Superior temporal gyrus (tissue), 1 donor: Measurements from ENCODE around the gene WDR62.
"Not testable (repeated sequence)": the region's sequence is repeated elsewhere in the genome, so short reads cannot be mapped to it uniquely, and the experiment has no call there.

Source experiments
- DNase-seq: peaks from one replicate; pipeline ENCODE4 v3.0.0-alpha.2; 2016; ENCODE audit errors: extremely low spot score

WDR62 gene

DNA sequence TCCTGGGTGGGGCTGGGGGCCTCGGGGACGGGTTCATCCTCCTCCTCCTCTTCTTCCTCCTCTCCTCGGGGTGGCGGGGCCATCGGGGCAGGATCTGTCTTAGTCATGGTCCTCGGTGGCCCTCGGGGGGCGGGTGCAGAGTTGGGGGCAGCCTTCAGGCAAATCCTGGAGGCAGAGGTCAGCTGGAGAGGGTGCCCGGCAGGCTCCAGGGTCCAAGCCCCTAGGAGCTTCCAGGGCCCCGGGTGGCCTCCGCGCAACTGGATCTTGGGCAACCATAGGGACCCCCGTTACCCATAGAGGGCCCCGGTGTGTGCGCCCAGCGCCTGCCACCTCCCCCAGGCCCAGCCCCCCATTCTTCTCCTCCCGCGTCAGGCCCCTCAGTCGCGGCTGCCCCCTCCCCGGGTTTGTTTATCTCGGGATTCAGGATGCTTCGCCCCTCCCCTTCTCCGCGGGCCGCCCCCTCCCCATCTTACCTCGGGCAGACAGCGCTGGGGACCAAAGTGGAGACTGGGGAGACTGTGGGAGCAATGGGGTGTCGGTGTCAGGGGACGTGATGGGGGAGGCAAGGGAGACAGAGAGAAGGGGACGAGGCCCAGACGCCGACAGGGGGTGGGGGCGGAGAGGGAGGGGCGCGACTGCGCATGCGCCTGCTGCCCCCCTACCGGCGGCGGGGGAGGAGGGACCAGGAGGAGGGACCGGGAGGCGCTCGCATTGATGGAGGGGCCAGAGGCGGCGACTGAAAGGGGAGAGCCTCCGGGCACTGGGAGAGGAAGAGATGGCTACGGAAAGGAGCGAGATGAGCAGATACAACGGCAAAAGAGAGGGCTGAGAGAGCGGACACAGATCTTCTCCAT lies 22.2 kb upstream of the WDR62 start, which contains the start of gene CLIP3:
Gene CLIP3 (minus strand): TSS at position 623 of the 854 bp plus-strand sequence. CDS start 516 bp downstream, at position 107.
- peak; percentile 84 for DNase-seq

DNA sequence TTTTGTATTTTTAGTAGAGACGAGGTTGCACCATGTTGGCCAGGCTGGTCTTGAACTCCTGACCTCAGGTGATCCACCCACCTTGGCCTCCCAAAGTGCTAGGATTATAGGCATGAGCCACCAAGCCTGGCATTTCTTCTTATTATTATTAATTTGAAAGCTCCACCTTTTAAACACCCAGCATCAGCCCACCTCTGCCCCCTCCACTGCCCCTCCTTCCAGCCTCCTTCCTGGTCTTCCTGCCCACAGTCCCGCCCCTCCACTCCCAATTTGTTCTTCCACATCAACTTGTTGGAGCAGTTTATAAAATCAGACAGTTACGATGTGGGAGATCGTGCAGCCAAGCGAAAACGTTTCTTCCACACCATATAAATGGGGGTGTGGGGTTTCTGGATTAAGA lies 14.2 kb upstream of the WDR62 start:
- no peak for DNase-seq

DNA sequence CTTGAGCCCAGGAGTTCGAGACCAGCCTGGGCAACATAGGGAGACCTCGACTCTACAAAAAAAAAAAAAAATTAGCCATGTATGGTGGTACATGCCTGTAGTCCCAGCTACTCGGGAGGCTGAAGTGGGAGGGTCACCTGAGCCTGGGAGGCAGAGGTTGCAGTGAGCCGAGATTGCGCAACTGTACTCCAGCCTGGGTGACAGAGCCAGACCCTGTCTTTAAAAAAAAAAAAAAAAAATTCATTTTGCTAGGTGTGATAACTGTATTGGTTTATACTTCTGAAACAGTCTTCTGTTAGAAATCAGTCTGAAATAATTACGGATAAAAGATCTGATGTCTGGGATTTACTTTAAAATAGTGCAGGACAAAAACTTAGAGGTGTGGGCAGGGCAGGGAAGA lies 13.6 kb upstream of the WDR62 start:
- not testable (repeated sequence) for DNase-seq

DNA sequence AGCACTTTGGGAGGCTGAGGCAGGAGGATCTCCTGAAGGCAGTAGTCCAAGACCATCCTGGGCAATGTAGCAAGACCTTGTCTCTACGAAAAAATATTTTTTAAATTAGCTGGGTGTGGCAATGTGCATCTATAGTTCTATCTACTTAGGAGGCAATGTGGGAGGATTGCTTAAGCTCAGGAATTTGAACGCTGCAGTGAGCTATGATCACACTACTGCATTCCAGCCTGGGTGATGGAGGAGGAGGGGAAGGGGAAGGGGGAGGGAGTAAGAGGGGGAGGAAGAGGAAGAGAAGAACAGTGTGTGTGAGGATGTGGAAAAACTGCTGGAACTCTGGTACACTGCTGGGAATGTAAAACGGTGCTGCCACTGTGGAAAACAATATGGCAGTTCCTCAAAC lies 12.9 kb upstream of the WDR62 start:
- DNase-seq: no peak

DNA sequence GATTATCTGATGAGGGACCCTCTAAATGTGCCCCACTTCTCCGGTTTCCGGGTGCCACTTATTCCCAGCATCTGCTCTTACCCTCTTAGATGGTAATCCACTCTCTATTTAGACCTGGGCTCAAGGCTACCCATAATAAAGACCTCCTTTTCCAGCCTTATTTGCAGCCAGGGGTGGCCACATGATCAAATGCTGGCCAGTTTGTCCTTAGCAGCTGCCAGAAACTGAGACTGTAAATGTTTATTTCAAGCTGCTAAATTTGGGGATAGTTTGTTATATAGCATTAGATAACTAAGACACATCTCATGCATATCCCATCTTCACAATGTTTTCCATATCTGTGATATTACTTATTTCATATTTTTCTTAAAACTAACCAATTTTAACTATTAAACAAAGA lies 10.7 kb upstream of the WDR62 start:
- DNase-seq: peak; percentile 51

DNA sequence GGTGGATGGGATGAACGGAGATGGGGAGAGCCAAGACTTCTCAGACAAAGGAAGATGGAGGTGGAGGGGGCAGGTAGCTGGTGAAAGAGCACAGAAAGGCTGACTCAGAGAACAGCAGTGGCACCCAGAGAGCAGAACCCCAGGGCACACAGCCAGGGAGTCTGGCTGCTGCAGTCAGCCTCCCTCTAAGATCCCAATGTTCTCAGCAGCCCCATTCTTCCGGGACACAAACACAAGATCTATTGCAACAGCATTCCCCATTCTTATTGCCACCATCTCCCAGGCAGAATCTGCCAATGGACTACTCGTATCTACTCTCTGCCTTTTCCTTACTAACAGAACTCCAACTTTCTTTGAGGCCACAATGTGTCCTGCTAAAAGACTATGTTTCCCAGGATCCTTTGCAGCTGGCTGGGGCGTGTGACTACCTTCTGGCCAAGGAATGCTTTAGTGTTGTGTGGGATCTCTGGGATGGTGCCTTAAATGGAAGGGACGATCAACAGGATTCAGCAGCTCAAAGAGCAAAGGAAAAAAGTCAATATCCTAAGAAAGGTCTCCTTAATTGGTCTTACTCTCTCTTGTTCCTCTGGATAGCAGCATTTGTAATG lies 8.2 kb upstream of the WDR62 start:
- no peak for DNase-seq

DNA sequence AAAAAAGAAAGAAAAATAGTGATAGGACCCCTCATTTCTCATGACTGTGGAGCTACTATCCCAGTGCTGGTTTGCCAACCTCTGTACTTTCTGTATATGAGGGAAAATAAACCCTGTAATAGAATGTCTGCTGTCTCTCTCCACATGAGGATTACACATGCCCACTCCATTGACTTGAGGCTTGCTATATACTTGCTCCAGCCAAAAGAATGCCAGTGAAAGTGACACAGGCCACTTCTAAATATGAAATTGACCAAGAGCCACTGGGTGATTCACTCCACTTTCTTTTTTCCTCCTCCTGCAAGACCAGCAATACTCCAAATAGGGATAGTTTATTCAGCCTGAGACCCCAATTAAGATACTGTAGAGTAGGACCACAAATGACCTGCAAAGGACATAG lies 6.9 kb upstream of the WDR62 start:
- DNase-seq: no peak

DNA sequence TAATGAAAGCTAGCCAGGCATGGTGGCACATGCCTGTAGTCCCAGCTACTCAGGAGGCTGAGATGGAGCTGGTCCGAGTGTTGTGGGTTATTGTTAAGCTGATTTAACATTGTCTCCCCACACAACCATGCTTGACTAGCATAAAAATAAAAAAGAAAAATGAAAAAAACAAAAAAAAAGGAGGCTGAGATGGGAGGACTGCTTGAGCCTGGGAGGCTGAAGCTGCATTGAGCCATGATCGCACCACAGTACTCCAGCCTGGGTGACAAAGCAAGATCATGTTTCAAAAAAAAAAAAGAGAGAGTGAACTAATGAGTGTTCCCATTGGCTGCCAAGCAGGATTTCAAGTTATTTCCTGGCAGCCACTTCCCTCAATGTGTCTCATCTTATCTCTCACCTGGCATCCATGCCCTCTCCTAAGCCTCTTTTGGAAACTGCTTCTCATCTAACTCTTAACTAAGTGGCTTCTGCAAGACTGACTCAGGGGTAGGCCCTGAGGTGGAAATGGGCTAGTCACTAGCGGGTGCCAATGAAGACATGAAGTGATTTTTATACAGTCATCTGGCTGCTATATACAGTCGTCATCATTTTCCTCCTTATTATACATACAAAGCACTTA lies 5.5 kb upstream of the WDR62 start:
- no peak for DNase-seq

DNA sequence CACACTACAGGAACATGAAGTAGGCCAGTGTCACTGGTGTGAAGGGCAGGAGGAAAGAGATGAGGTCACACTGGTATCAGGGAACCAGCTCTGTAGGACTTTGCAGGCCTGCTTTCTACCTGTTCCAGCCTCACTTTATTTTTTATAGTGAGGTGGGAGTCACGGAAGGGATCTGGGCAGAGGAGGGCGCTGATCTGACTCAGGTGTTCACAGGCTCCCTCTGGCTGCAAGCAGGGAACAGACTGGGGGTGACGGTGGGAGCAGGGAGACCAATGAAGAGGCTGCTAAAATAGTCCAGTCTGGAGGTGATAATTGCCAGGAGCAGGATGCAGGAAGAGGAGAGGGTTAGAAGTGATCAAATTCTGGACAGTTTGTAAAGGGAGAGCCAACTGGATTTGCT lies 3.5 kb upstream of the WDR62 start:
- DNase-seq: no peak

DNA sequence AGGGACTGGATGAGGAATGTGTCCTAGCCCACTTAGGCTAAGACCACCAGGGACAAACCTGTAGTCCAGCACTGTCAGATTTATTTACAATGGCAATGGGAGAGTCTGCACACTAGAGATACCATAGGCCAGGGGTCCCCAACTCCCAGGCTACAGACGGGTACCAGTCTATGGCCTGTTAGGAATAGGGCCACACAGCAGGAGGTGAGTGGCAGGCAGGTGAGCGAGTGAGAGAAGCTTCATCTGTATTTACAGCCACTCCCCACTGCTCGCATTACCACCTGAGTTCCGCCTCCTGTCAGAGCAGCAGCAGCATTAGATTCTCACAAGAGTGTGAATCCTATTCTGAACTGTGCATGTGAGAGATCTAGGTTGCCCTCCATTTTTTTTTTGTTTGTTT lies 3.1 kb upstream of the WDR62 start:
- no peak for DNase-seq

DNA sequence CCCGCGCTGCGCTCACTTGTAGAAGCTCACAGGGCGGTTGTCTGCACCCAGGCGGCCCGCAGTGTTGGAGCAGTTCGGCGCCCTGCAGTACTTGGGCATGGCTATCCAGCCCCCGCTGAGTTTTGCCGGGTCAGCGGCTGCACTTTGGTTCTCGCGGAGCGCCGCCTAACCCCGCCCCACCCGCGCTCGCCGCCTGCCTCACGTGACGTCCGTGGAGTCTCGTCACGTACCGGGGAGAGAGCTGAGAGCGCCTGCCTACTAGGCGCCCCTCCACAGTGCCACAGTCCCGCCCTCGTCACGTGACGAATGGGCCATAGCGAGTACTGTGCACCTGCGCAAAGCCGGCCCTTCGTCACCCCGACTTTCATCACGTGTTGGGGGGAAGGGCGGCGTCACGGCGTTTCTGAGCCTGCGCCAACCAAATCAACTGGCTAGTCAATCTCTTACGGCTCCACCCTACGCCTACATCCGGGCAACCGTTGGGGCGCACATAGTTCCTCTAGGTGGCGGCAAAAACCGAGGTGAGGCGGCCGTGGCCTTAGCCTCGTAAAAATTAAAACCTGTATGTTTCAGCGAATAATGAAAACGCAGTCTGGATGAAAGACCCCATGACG lies 471 bp upstream of the WDR62 start, which contains the start of gene THAP8:
Gene THAP8 (minus strand): TSS at position 167 of the 614 bp plus-strand sequence. CDS start 68 bp downstream, at position 99.
- DNase-seq: peak; percentile 100

DNA sequence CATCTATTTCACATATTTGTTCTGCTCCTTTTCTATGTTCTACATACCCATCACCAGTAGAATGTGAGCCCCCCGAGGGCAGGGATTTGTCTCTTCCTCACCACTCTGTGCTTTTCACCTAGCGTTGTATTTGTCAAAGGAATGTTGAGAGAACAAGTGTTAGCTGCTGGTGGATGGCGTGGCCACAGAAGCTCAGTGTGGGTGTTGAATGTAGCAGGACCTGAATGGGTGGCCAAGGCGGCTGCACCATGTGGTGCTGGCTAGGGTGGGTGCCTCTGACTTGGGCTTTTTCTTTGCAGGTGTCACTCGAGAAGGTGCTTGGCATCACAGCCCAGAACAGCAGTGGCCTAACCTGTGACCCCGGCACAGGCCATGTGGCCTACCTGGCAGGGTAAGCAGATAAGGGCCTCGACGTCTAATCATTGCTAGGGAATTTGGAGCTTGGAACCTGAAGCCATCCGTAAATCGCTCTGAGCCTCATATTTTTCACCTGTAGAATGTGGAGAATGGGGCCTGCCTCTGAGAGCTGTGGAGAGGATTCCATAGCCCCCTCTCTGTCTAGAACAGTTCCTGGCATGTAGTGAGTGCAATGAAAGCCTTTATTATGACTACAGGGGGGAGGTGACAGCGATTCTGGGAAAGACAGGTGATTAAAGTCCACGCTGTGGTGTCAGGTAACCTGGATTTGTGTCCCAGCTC lies 3.9 kb downstream of the WDR62 start:
- DNase-seq: no peak

DNA sequence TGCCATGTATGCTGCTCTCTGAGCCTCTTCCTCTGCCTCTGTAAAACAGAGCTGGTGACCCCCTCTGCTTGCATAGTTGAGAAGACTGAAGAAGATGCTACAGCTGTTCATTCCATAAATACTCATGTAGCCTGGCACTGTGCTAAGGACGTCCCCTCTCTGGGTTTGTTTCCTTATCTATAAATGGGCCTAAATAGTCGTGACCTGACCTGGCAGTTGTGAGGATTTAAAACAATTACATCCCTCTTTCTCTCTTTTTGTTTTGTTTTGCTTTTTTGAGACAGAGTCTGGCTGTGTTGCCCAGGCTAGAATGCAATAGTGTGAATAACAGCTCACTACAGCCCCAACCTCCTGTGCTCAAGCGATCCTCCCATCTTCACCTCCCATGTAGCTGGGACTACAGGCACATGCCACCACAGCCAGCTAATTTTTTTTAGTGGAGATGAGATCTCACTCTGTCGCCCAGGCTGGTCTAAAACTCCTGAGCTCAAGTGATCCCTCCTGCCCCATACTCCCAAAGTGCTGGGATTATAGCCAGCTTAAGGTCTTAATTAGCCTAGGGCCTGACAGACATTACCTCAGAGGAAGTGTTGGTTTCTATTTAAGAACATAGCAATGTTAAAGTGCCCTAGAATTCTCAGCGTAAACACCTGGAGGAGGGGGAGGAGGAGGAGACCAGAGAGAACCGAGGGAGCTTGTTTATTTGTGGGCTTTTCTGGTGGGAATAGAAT lies 4.6 kb downstream of the WDR62 start:
- DNase-seq: no peak

DNA sequence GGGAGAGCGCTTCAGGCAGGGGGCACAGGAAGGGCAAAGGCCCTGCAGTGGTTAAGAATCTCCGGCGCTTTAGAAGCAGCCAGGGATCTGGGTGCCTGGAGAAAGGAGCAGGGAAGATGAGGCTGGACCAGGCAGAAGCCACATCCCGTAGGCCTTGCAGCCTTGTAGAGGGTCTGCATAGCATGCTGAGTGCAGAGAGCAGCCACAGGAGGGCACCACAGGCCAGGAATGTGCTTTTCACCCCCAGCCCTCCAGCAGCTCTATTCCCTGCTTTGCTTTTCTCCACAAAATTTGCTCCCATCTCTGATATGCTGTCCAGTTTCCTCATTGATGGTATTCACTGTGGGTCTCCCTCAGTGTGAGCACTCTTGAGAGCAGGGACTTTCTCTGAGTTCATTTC lies 5.7 kb downstream of the WDR62 start:
- DNase-seq: peak; percentile 87

DNA sequence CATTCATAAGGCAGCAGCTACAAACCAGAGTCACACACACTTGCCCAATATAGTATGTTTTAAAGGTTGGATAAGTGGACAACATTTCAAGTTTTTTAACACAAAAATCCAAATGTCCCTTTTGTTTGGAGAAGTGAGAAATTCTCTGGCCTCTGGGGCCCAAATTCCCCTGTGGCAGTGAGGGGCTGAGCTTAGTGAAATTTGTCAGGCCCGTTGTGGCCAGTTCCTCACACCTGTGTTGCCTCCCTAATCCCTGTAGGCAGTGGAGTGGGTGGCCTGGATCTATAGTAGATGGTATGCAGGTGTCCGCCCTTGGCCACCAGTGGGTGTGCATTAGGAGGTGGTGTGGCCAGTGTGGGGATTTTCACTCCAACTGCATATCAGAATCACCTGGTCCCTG lies 6.7 kb downstream of the WDR62 start:
- no peak for DNase-seq

DNA sequence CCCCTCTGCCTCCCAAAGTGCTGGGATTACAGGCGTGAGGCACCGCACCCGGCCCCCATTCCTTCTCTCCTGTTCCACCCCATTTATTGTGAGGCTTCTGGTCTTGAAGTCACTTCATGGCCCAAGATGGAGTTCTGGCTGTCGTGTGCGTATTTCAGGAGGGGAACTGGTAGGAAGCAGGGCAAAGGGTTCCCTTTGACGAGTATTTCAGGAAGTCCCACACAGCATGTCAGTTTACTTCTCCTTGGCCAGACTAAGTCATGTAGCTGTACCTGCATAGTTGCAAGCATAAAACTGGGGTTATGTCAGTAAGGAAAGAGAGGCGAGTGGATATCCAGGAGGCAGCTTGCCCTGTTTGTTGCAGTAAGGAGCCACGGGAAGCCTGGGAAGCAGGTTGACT lies 10.1 kb downstream of the WDR62 start:
- DNase-seq: no peak

DNA sequence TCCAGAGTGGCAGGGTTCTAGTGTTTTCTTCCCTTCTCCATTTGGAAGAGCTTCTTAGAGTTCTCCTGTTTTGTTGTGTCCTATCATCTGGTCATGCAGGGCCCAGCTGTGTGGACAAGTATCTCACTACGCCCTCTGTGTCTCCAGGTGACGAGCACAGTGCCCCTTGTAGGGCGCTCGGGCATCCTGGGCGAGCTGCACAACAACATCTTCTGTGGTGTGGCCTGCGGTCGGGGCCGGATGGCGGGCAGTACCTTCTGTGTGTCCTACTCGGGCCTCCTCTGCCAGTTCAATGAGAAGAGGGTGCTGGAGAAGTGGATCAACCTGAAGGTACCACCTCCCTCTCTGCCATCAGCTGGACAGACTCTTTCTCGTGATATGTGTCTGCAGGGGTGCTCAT lies 13.0 kb downstream of the WDR62 start:
- DNase-seq: no peak

DNA sequence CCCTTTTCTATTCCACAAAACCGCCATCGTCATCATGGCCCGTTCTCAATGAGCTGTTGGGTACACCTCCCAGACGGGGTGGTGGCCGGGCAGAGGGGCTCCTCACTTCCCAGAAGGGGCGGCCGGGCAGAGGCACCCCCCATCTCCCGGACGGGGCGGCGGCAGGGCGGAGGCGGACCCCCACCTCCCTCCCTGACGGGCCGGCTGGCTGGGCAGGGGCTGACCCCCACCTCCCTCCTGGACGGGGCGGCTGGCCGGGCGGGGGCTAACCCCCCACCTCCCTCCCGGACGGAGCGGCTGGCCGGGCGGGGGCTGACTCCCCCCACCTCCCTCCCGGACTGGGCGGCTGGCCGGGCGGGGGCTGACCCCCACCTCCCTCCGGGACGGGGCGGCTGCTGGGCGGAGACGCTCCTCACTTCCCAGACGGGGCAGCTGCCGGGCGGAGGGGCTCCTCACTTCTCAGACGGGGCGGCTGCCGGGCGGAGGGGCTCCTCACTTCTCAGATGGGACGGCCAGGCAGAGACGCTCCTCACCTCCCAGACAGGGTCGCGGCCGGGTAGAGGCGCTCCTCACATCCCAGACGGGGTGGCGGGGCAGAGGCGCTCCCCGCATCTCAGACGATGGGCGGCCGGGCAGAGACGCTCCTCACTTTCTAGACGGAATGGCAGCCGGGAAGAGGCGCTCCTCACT lies 14.3 kb downstream of the WDR62 start:
- not testable (repeated sequence) for DNase-seq

DNA sequence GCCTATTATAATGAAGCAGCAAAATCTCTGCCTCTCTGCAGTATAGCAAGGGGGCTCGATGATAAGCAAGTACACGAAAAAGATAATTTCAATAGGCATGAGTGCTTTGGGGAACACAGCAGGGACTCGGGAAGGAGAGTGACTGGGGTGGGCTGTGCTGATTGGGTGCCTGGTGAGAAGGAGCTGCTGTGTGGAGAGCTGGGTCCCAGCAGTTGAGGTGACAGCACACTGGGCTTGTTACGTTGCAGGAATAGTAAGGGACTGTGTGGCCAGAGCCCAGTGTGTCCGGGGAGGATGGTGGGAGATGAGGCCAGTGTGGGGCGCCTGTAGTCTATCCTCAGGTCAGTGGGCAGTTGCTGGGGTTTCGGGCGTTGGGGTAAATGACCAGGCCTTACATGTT lies 17.4 kb downstream of the WDR62 start:
- DNase-seq: no peak

DNA sequence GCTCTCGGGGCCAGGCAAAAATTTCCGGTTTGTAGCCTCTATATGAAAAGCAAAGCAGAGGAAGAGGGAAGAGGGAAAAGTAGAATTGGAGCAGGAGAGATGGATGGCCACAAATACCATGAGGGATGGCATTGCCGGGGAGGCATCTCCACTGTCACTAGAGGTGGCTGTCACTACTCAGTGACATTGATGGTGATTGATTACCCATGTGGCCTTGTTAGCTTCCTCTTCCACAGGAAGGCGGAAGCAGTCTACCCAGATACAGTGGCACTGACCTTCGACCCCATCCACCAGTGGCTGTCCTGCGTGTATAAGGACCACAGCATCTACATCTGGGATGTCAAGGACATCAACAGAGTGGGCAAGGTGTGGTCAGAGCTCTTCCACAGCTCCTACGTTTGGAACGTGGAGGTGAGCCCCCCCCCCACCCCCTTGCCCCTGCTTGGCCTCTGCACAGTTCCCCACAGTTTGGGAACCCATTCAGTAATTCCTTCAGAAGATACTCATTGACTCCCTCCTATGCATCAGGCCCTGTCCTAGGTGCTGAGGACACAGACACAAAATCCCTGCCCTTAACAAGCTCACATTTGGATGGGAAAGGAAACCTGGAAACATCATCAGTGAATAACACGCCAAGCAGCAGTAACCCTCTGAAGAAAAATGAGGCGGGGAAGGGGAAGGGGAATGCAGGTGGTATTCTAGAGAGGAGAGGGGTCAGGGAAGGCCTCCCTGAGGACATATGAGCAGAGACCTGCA lies 18.6 kb downstream of the WDR62 start:
- DNase-seq: no peak
